ENCODE results near the gene PP2D1.

- TF ChIP-seq CTCF (conservative IDR thresholded peaks at IDR 0.05; ENCODE audit: low read depth, low read length) (no peak), EZH2 (IDR thresholded peaks at IDR 0.05; ENCODE audit: borderline replicate concordance, low read depth, low read length, poor library complexity, severe bottlenecking) (no peak)
These were observed 25.4 kb upstream of the PP2D1 start for GRCh38 chr3:20037255-20037996.

Measured in A673 (cell line).